ENCODE measurements around the gene CUX1.

CUX1 gene

GRCh38 chr7:102214477-102215072 lies 397.1 kb downstream of the CUX1 start:
- no peak overlapping the region for H3K9ac ChIP-seq (ENCODE audit: low read length)
- no peaks in the 10 kb centered on the region for H3K4me1 ChIP-seq (ENCODE audit: control insufficient read depth, insufficient read depth, low read length)
- no peak overlapping the region for H3K4me3 ChIP-seq (ENCODE audit: low read length)

GRCh38 chr7:102215256-102215655 lies 397.8 kb downstream of the CUX1 start:
- Histone ChIP-seq H3K4me1 (ENCODE audit: control insufficient read depth, insufficient read depth, low read length) (no peaks in the 10 kb centered on the region), H3K9ac (ENCODE audit: low read length) (no peak overlapping the region), H3K36me3 (ENCODE audit: control insufficient read depth, insufficient read depth, low read length) (no peaks in the 10 kb centered on the region)

More at GRCh38 chr7:102214477-102215072, 397.1 kb downstream of the CUX1 start:
- H3K36me3 ChIP-seq (ENCODE audit: control insufficient read depth, insufficient read depth, low read length) = no peaks in the 10 kb centered on the region
- H3K9me3 ChIP-seq (ENCODE audit: control insufficient read depth, low read length) = no peaks in the 10 kb centered on the region
- H3K27me3 ChIP-seq (ENCODE audit: control insufficient read depth, insufficient read depth, low read length) = no peaks in the 10 kb centered on the region

GRCh38 chr7:102215711-102216110 lies 398.3 kb downstream of the CUX1 start:
- Histone ChIP-seq H3K9me3 (ENCODE audit: control insufficient read depth, low read length) (no peaks in the 10 kb centered on the region), H3K4me3 (ENCODE audit: low read length) (no peak overlapping the region), H3K4me1 (ENCODE audit: control insufficient read depth, insufficient read depth, low read length) (no peaks in the 10 kb centered on the region)

More at GRCh38 chr7:102215256-102215655, 397.8 kb downstream of the CUX1 start:
- no peaks in the 10 kb centered on the region for H3K27me3 ChIP-seq (ENCODE audit: control insufficient read depth, insufficient read depth, low read length)
- no peak overlapping the region for H3K4me3 ChIP-seq (ENCODE audit: low read length)
- H3K9me3 ChIP-seq (ENCODE audit: control insufficient read depth, low read length) = no peaks in the 10 kb centered on the region

GRCh38 chr7:102216573-102217314 lies 399.3 kb downstream of the CUX1 start:
- H3K9ac ChIP-seq (ENCODE audit: low read length) = no peak overlapping the region
- no peak overlapping the region for H3K4me3 ChIP-seq (ENCODE audit: low read length)
- no peaks in the 10 kb centered on the region for H3K9me3 ChIP-seq (ENCODE audit: control insufficient read depth, low read length)
- no peaks in the 10 kb centered on the region for H3K27me3 ChIP-seq (ENCODE audit: control insufficient read depth, insufficient read depth, low read length)
- no peaks in the 10 kb centered on the region for H3K4me1 ChIP-seq (ENCODE audit: control insufficient read depth, insufficient read depth, low read length)
- no peaks in the 10 kb centered on the region for H3K36me3 ChIP-seq (ENCODE audit: control insufficient read depth, insufficient read depth, low read length)

More at GRCh38 chr7:102215711-102216110, 398.3 kb downstream of the CUX1 start:
- no peaks in the 10 kb centered on the region for H3K27me3 ChIP-seq (ENCODE audit: control insufficient read depth, insufficient read depth, low read length)
- no peaks in the 10 kb centered on the region for H3K36me3 ChIP-seq (ENCODE audit: control insufficient read depth, insufficient read depth, low read length)
- H3K9ac ChIP-seq (ENCODE audit: low read length) = no peak overlapping the region

GRCh38 chr7:102220229-102220850 lies 402.9 kb downstream of the CUX1 start:
- H3K9ac ChIP-seq (ENCODE audit: low read length) = no peak overlapping the region
- H3K27me3 ChIP-seq (ENCODE audit: control insufficient read depth, insufficient read depth, low read length) = no peaks in the 10 kb centered on the region
- H3K4me1 ChIP-seq (ENCODE audit: control insufficient read depth, insufficient read depth, low read length) = no peaks in the 10 kb centered on the region
- no peak overlapping the region for H3K4me3 ChIP-seq (ENCODE audit: low read length)
- H3K9me3 ChIP-seq (ENCODE audit: control insufficient read depth, low read length) = no peaks in the 10 kb centered on the region
- no peaks in the 10 kb centered on the region for H3K36me3 ChIP-seq (ENCODE audit: control insufficient read depth, insufficient read depth, low read length)

GRCh38 chr7:102220960-102221800 lies 403.8 kb downstream of the CUX1 start:
- Histone ChIP-seq H3K27me3 (ENCODE audit: control insufficient read depth, insufficient read depth, low read length) (no peaks in the 10 kb centered on the region), H3K4me1 (ENCODE audit: control insufficient read depth, insufficient read depth, low read length) (no peaks in the 10 kb centered on the region), H3K4me3 (ENCODE audit: low read length) (no peak overlapping the region), H3K9me3 (ENCODE audit: control insufficient read depth, low read length) (no peaks in the 10 kb centered on the region), H3K9ac (ENCODE audit: low read length) (no peak overlapping the region), H3K36me3 (ENCODE audit: control insufficient read depth, insufficient read depth, low read length) (no peaks in the 10 kb centered on the region)

GRCh38 chr7:102221961-102222360 lies 404.5 kb downstream of the CUX1 start:
- Histone ChIP-seq H3K9ac (ENCODE audit: low read length) (no peak overlapping the region), H3K27me3 (ENCODE audit: control insufficient read depth, insufficient read depth, low read length) (no peaks in the 10 kb centered on the region), H3K36me3 (ENCODE audit: control insufficient read depth, insufficient read depth, low read length) (no peaks in the 10 kb centered on the region), H3K4me3 (ENCODE audit: low read length) (no peak overlapping the region), H3K9me3 (ENCODE audit: control insufficient read depth, low read length) (no peaks in the 10 kb centered on the region), H3K4me1 (ENCODE audit: control insufficient read depth, insufficient read depth, low read length) (no peaks in the 10 kb centered on the region)

- Histone ChIP-seq H3K27me3 (ENCODE audit: control insufficient read depth, insufficient read depth, low read length) (no peaks in the 10 kb centered on the region), H3K36me3 (ENCODE audit: control insufficient read depth, insufficient read depth, low read length) (no peaks in the 10 kb centered on the region), H3K9me3 (ENCODE audit: control insufficient read depth, low read length) (no peaks in the 10 kb centered on the region), H3K4me1 (ENCODE audit: control insufficient read depth, insufficient read depth, low read length) (no peaks in the 10 kb centered on the region), H3K4me3 (ENCODE audit: low read length) (no peak overlapping the region), H3K9ac (ENCODE audit: low read length) (no peak overlapping the region)
These were observed 405.0 kb downstream of the CUX1 start for GRCh38 chr7:102222445-102222844.

GRCh38 chr7:102223184-102223583 lies 405.8 kb downstream of the CUX1 start:
- no peaks in the 10 kb centered on the region for H3K9me3 ChIP-seq (ENCODE audit: control insufficient read depth, low read length)
- no peak overlapping the region for H3K9ac ChIP-seq (ENCODE audit: low read length)
- H3K27me3 ChIP-seq (ENCODE audit: control insufficient read depth, insufficient read depth, low read length) = no peaks in the 10 kb centered on the region
- H3K4me1 ChIP-seq (ENCODE audit: control insufficient read depth, insufficient read depth, low read length) = no peaks in the 10 kb centered on the region
- no peaks in the 10 kb centered on the region for H3K36me3 ChIP-seq (ENCODE audit: control insufficient read depth, insufficient read depth, low read length)
- no peak overlapping the region for H3K4me3 ChIP-seq (ENCODE audit: low read length)

GRCh38 chr7:102225025-102225424 lies 407.6 kb downstream of the CUX1 start:
- H3K36me3 ChIP-seq (ENCODE audit: control insufficient read depth, insufficient read depth, low read length) = no peaks in the 10 kb centered on the region
- H3K4me3 ChIP-seq (ENCODE audit: low read length) = no peak overlapping the region
- no peaks in the 10 kb centered on the region for H3K4me1 ChIP-seq (ENCODE audit: control insufficient read depth, insufficient read depth, low read length)
- H3K9ac ChIP-seq (ENCODE audit: low read length) = no peak overlapping the region
- no peaks in the 10 kb centered on the region for H3K9me3 ChIP-seq (ENCODE audit: control insufficient read depth, low read length)
- H3K27me3 ChIP-seq (ENCODE audit: control insufficient read depth, insufficient read depth, low read length) = no peaks in the 10 kb centered on the region

- no peak overlapping the region for H3K4me3 ChIP-seq (ENCODE audit: low read length)
- H3K9me3 ChIP-seq (ENCODE audit: control insufficient read depth, low read length) = no peaks in the 10 kb centered on the region
- no peaks in the 10 kb centered on the region for H3K4me1 ChIP-seq (ENCODE audit: control insufficient read depth, insufficient read depth, low read length)
- H3K27me3 ChIP-seq (ENCODE audit: control insufficient read depth, insufficient read depth, low read length) = no peaks in the 10 kb centered on the region
- H3K36me3 ChIP-seq (ENCODE audit: control insufficient read depth, insufficient read depth, low read length) = no peaks in the 10 kb centered on the region
- H3K9ac ChIP-seq (ENCODE audit: low read length) = no peak overlapping the region
These were observed 409.9 kb downstream of the CUX1 start for GRCh38 chr7:102227371-102227770.
